Measurements from ENCODE around the gene LRRC72.
"Not testable (repeated sequence)": the region's sequence is repeated elsewhere in the genome, so short reads cannot be mapped to it uniquely, and the experiment has no call there.

The LRRC72 gene

GRCh38 chr7:16583834-16584233, 57.2 kb downstream of the LRRC72 start:
- no peak for DNase-seq (ENCODE audit: low spot score)

DNA sequence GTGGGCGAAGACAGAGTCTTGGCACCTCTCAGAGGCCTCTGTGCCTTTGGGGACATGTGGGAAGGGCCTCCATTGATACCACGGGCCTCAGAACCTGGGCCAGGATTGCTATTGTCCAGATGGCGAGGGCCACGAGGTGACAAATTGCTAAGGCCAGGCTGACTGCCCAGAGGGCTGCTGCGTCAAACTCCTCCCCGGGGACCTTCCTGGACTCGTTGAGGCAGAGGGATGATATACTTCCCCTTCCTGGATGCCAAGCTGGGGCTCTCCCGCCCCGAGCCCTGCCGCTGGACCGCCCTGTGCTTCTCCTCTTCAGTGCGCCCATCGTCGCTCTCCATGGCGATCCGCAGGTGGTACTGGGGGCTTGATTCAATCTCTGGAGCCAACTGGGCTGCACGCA, 58.9 kb downstream of the LRRC72 start:
- no peak for DNase-seq (ENCODE audit: low spot score)

- DNase-seq (ENCODE audit: low spot score), result no peak
Observed at GRCh38 chr7:16586081-16586874, 59.7 kb downstream of the LRRC72 start.

DNA sequence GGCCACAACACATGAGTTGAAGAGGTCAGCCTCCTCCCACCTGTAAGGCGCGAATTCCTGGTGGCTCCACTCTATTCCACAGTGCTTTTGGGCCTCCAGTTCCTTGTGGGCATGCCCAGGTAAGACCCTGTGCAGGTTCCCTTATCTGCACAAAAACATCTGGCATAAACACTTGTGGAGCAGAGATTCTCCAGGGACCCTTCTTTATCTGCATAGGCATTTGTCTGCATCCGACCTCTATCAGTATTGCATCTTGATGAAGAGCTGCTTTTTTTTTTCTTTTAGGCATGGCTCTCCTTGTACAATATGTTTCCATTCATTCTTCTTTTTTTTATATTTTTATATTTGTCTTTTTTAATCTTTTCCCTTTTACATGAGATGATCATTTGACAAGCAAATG, 60.5 kb downstream of the LRRC72 start:
- no peak for DNase-seq (ENCODE audit: low spot score)

DNA sequence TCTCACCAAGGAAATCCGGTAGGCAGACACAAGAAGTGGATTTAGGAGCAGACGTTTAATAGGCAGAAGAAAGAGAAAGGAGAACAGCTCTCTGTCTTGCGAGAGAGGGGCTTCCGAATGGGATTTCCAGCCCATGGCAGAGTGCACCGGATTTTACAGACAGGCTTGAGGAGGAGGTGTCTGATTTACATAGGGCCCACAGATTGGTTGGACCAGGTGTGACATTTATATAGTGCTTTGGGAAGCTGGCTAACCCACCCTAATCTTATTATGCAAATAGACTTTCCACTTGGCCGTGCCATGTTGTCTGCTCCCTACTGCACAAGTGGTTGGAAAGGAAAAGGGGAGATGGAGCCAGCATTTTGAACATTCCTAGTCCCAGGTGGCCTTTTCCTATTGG, 61.2 kb downstream of the LRRC72 start:
- no peak for DNase-seq (ENCODE audit: low spot score)

DNA sequence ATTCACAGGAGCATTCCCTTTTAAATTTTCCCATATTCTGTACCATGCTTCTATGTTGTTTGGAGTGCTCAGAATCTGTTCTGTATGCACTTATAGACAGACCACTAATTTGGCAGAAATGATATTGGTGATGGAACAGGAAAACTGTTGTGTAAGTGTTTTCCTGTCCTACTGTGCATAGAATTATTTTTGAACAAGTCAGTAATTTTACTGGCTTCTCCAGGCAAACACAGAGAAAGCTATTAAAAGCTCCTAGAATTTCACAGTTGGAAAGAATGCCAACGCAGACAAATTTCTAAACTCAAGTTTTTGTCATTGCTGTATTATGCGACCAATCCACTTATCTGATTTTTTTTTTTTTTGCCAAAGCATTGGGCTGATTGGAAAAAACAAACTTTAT, 63.3 kb downstream of the LRRC72 start:
- DNase-seq (ENCODE audit: low spot score), result no peak

DNA sequence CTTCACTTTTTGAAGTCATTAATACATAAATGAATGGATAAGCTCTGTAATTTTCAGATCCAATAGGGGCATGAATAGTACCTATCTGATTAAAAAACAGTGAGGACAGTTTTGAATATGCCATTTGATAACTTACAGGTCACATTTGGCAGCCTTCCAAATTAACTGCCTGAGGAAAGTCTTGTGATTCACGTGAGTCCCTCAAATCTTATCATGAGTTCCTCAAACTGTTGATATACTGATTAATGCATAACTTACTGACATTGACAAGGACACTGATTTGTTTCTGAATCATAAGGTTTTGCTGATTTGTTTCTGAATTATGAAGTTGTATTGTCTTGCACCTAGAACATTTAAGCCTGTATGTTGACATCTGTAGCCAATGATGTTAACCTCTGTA, 63.8 kb downstream of the LRRC72 start:
- DNase-seq (ENCODE audit: low spot score), result no peak

GRCh38 chr7:16592395-16592794, 65.8 kb downstream of the LRRC72 start:
- no peak for DNase-seq (ENCODE audit: low spot score)

DNA sequence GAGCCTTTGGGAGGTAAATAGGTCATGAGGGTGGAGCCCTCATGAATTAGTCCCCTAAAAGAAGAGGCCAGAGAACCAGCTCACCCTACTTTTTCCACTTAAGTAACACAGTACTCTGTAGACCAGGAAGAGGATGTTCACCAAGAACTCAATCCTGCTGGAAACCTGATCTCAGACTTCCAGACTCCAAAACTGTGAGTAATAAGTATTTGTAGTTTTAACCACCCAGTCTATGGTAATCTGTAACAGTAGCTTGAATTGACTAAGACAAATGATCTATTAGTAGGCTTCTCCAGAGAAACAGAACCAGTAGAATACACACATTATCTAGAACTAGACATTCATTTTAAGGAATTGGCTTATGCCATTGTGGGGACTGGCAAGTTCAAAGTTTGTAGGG, 67.4 kb downstream of the LRRC72 start:
- DNase-seq (ENCODE audit: low spot score), result no peak

GRCh38 chr7:16594676-16595075, 68.1 kb downstream of the LRRC72 start:
- no peak for DNase-seq (ENCODE audit: low spot score)

DNA sequence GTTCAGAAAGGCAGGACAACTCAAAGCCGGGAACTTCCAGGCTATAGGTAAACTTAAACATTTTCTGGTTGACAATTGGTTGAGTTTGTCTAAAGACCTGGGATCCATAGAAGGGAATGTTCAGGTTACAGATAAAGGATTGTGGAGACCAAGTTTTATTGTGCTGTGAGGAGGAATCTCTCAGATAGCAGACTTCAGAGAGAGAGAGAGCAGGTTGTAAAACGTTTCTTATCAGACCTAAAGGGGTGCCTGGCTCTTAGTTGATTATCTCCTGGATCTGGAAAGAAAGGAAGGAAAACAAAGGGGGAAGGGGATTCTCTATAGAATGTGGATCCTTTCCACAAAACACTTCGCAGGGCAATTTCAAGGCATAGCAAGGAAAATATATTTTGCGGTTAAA, 69.0 kb downstream of the LRRC72 start:
- not testable (repeated sequence) for DNase-seq (ENCODE audit: low spot score)

DNA sequence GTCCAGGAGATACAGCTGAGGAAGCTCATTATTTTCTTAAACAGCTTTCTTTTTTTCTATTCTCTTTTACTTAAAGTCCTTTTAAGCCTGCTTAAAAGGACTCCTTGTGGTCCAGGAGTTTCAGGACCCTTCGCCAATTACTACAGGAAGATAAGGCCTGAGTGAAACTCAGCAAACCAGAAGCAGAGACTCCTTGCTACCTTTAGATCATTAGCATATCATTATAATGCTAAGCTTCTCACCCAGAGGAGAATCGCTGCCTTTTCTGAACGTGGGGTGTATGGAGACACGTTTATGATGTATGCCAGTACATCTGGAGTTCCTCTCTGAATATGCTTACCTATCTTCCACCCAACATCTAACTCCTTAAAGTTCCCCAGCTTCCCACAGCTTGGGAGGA, 71.4 kb downstream of the LRRC72 start:
- no peak for DNase-seq (ENCODE audit: low spot score)

GRCh38 chr7:16599860-16600259, 73.2 kb downstream of the LRRC72 start:
- DNase-seq (ENCODE audit: low spot score), result no peak

DNA sequence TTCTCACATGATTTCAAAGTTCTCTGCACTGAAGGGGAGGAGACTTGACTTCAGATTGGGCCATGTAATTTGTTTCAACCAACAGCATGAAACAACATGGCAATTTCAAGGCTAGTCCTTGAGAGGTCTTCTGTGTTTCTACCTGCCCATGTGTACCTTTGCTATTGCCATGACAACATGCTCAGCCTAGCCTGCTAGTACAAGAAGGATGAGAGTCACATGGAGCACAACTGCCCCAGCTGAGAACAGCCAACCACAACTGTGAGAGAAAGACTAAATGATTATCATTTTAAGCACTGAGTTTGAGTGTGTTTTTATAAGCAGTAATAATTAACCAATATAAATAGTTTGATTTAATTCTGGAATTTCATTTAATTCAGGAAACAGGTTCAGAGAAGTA, 77.0 kb downstream of the LRRC72 start:
- DNase-seq (ENCODE audit: low spot score), result no peak

DNA sequence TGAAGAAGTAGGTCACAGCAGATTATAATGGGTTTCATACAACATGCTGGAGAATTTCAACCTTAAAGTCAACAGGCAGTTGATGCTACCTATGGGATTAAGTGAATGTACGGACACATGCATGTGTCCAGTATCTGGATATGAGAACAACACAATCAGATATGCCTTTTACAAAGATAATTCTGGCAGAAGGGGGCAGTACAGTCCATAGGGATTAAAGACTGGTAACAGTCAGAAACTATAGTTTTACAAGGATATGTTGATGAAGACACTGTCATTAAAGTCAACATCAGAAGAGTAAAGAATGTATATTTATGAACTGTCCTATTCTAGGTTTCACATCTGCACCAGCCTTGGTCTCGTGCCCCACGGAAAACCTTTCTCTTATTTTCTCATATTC, 77.4 kb downstream of the LRRC72 start:
- DNase-seq (ENCODE audit: low spot score), result no peak

- DNase-seq (ENCODE audit: low spot score), result no peak
Observed at GRCh38 chr7:16606704-16607103, 80.1 kb downstream of the LRRC72 start.

DNA sequence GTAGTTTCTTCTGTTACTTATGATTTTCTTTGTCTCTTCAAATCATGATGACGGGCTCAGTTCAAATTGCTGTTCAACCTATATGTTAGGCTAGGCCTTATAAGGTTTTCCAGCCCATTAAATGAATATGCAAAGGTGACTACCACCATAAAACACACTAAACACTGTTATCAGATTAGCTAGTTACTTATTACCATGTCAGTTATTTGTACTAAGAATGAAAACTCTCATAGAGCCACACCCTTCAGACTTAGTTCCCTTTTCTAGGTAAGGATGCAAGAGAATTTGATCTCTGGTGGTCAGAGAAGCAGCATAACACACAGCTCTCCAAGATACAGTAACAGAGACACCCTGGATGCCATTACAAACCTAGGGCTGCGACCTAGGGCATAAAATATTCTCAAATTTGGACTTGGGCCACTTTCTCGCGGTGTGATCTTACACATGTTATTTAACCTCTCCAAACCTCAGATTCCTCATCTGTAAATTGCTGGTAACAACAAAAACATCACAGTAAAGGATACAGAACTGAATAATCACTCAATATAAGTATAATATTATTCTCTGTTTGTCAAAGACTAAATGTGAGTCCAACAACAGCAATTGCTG, 83.3 kb downstream of the LRRC72 start:
- no peak for DNase-seq (ENCODE audit: low spot score)

DNA sequence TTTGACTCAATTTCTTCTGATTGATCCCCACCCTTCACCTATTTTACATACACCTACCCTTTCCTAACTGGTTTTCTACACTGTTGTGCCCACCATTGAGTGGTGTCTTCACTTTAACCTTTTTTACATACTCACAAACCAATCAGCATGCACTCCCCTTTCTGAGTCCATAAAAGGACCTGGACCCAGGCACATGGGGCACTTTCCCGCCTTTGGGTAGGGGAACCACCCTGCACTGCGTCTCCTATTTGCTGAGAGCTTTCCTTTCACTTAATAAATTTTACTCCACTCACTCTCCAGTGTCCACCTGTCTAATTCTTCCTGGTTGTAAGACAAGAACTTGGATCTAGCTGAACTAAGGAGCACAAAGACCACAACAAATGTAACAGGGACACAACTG, 85.1 kb downstream of the LRRC72 start:
- no peak for DNase-seq (ENCODE audit: low spot score)

GRCh38 chr7:16615228-16615627, 88.6 kb downstream of the LRRC72 start:
- DNase-seq (ENCODE audit: low spot score), result no peak

GRCh38 chr7:16616122-16616521, 89.5 kb downstream of the LRRC72 start:
- no peak for DNase-seq (ENCODE audit: low spot score)

DNA sequence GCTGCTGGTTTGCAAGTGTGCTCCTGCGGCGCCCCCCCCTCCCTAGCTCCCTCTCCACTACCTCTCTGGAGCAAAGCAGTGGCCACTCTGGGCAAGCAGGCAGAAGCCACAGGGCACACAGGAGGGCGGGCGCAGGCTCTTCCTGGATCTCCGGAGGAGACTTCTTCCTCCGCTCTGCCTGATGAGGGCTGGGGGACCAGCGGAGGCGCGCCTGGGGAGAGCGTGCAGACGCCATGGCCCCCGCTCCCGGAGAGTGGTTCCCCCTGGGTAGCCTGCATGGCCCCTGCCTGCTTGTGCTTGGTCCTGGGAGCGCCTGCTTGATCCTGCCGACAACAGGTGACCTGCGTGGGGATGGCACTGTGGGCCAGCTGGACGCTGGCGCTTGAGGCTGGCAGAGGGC, 89.9 kb downstream of the LRRC72 start:
- DNase-seq (ENCODE audit: low spot score), result no peak

DNA sequence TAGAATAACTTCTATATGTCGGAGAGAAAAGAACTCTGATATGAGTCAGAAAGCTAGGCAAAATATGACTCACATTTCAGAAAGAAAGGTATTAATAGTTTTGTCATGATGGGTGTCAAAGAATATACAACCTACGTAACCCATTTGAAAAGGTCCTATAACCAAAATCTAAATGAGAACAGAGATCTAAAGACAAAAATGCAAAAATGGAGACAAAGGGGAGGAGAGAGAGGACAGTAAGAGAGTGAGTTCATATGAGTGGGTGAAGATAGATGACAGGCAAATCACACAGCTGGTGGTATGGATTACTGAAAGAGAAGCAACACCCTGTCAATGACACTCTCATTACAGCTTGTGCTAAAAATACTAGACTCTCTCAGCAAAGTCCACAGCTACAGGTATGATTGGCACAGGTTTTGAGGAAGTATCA, 93.4 kb downstream of the LRRC72 start:
- DNase-seq (ENCODE audit: low spot score), result peak; percentile 79

DNA sequence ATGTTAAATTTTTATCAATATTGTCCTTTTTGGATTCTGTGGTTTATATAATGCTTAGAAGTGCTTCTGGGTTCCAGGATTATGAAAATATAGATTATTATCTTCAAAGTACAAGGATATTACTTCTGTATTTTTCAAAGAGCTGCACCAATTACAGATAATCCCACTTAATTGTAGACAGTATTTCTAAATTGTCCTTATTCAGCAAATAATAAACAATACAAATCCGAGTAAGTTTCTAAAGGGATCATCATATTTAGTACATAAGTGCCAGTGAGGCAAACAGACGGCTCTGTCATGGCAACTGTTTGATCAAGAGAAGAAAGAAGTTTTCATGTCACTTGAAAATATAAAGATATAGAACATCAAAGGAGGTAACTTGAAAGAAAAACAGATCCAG, 99.8 kb downstream of the LRRC72 start:
- no peak for DNase-seq (ENCODE audit: low spot score)

DNA sequence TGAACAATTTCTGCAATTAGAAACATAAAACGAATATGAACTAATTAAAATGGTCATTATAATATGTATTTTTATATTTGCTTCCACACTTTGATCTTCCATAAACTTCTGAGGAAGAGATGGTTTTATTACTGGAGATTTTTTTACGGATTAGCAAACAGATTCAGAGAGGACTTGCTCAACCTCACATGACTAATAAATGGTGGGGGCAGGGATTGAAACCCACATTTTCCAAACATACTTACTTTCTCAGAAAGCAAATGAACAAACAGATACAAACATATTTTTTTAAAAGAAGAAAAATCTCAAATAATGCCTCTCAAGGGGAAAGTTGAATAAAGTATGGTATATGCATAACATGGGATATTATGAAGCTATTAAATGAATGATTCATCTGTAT, 100.6 kb downstream of the LRRC72 start:
- no peak for DNase-seq (ENCODE audit: low spot score)

All from putamen (tissue), 1 donor.